Suprapubic skin (tissue), 4 donors: ENCODE measurements around the gene COLEC11.

Experiments used
- EP300 ChIP-seq: sonication (generic); formaldehyde crosslinking; IDR thresholded peaks from one replicate; pipeline ENCODE4 v1.6.1; 2017; ENCODE audit warnings: antibody characterized with exemption
- POLR2A ChIP-seq, 2 donors: fragments of 450-650 bp; IDR thresholded peaks; one replicate each; pipeline ENCODE4 v1.6.1; 2017; ENCODE audit warnings: antibody characterized with exemption in 2 of 2, mild to moderate bottlenecking in 2 of 2, moderate library complexity in 2 of 2
- POLR2AphosphoS5 ChIP-seq, 3 donors: sonication (generic); formaldehyde crosslinking; IDR thresholded peaks; one replicate each; pipeline ENCODE4 v1.6.1; 2017; ENCODE audit warnings: antibody characterized with exemption in 3 of 3
- TF ChIP-seq, protein P1 (sequence below), 2 donors: fragments of 200-600 bp in 1 of 2; fragments of 450-650 bp in 1 of 2; sonication (generic) in 1 of 2; IDR thresholded peaks; one replicate each; pipeline ENCODE4 v1.5.1; 2016 to 2019; ENCODE audit warnings: antibody characterized with exemption in 2 of 2, mild to moderate bottlenecking in 1 of 2, moderate library complexity in 1 of 2

DNA sequence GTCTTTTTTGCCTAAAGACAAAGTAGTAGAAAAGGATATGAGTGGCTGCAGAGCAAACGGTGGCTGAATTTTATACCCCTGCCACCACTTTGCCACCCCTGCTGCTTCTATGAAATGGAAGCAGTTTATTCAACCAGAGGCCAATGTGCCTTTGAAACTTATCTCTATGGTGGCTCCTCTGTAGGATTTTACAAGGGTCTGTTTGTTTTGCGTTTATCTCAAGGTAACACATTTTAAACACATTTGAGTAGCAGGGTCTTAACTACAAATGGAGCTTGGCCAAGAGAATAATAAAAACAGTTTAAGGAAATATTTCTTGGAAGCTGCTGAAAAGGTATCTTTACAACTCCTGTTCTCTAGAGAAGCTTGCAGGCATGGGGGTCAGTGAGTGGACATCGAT, 69.2 kb downstream of the COLEC11 start:
- TF ChIP-seq, protein P1, sequence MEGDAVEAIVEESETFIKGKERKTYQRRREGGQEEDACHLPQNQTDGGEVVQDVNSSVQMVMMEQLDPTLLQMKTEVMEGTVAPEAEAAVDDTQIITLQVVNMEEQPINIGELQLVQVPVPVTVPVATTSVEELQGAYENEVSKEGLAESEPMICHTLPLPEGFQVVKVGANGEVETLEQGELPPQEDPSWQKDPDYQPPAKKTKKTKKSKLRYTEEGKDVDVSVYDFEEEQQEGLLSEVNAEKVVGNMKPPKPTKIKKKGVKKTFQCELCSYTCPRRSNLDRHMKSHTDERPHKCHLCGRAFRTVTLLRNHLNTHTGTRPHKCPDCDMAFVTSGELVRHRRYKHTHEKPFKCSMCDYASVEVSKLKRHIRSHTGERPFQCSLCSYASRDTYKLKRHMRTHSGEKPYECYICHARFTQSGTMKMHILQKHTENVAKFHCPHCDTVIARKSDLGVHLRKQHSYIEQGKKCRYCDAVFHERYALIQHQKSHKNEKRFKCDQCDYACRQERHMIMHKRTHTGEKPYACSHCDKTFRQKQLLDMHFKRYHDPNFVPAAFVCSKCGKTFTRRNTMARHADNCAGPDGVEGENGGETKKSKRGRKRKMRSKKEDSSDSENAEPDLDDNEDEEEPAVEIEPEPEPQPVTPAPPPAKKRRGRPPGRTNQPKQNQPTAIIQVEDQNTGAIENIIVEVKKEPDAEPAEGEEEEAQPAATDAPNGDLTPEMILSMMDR (IDR thresholded peaks at IDR 0.05): no peak
- TF ChIP-seq EP300: no peak
- no peak for TF ChIP-seq POLR2A (IDR thresholded peaks at IDR 0.05)
- TF ChIP-seq POLR2AphosphoS5 (IDR thresholded peaks at IDR 0.05): no peak
